PC-3 (cell line): ENCODE measurements around the gene DIS3L.

Source experiments
- EZH2 ChIP-seq: fragments of 300-600 bp; sonication (generic); IDR thresholded peaks from one replicate; pipeline ENCODE4 v1.6.1; 2017; ENCODE audit warnings: antibody characterized with exemption, mild to moderate bottlenecking, low read length; ENCODE audit not compliant: unreplicated experiment
- EZH2phosphoT487 ChIP-seq: fragments of 300-600 bp; sonication (generic); IDR thresholded peaks from 2 replicates; pipeline ENCODE4 v1.6.1; 2018; ENCODE audit warnings: mild to moderate bottlenecking, antibody characterized with exemption, low read length, borderline replicate concordance
- TF ChIP-seq, protein P1 (sequence below): fragments of 300-600 bp; sonication (generic); conservative IDR thresholded peaks from 2 replicates; pipeline ENCODE4 v1.5.1; 2017; ENCODE audit warnings: antibody characterized with exemption, low read depth, mild to moderate bottlenecking, low read length

GRCh38 chr15:66251790-66252684 lies 41.3 kb upstream of the DIS3L start:
- TF ChIP-seq, protein P1, sequence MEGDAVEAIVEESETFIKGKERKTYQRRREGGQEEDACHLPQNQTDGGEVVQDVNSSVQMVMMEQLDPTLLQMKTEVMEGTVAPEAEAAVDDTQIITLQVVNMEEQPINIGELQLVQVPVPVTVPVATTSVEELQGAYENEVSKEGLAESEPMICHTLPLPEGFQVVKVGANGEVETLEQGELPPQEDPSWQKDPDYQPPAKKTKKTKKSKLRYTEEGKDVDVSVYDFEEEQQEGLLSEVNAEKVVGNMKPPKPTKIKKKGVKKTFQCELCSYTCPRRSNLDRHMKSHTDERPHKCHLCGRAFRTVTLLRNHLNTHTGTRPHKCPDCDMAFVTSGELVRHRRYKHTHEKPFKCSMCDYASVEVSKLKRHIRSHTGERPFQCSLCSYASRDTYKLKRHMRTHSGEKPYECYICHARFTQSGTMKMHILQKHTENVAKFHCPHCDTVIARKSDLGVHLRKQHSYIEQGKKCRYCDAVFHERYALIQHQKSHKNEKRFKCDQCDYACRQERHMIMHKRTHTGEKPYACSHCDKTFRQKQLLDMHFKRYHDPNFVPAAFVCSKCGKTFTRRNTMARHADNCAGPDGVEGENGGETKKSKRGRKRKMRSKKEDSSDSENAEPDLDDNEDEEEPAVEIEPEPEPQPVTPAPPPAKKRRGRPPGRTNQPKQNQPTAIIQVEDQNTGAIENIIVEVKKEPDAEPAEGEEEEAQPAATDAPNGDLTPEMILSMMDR, result peak; percentile 66
- no peak for TF ChIP-seq EZH2
- TF ChIP-seq EZH2phosphoT487, result no peak
